ENCODE data around the gene EIF3F. TPM values are rescaled to one million over a fixed set of nuclear protein-coding genes. Genes with fewer than 3 reads are reported as not detected.

The EIF3F gene
- total RNA-seq, 2 experiments from 2014 or later = 365 to 380 TPM

DNA sequence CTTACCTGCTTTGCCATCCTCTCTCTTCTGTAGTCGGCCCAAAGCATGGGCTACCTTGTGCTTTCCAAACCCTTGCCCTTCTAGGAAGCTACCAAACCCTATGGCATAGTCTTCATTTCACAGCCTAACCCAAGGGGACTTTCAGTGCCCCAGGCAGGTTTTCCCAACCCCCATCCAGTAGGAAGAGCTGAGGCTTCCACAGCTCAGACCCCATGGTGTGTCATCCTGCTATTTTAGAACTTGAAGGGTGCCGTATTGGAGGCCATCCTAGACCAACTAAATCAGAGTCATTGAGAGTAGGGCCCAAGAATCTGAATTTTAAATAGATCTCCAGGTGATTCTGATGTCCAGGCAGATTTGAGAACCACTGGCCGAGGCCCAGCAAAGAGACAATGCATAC lies 61.9 kb downstream of the EIF3F start:
- no peaks in the 10 kb centered on the region for H3K9me3 Mint-ChIP-seq
- DNase-seq = no peak
- CTCF ChIA-PET = interaction anchor here (0.5 to 1.3 kb wide), 4 partner anchors 13 to 1102 kb away, joined by 3 to 4 read pairs (median 3); no protein-coding TSS in a partner anchor
- no peak overlapping the region for H3K4me3 Mint-ChIP-seq
- H3K27ac Mint-ChIP-seq = no peak overlapping the region
- H3K4me1 Mint-ChIP-seq (ENCODE audit: low read depth) = no peaks in the 10 kb centered on the region
- H3K36me3 Mint-ChIP-seq (ENCODE audit: low read depth) = no peaks in the 10 kb centered on the region
- peaks cover 12% of the 10 kb centered on the region for H3K27me3 Mint-ChIP-seq (ENCODE audit: low read depth)
- intact Hi-C loops (cut with micrococcal nuclease) = no loop called here

Other genes with a start within 250 kb of the EIF3F start
- not detected for gene OR5P2, start 190.4 kb upstream of the EIF3F start, total RNA-seq
- gene OR5P3, start 156.5 kb upstream of the EIF3F start, total RNA-seq = not detected
- gene OR10A6, start 56.1 kb upstream of the EIF3F start, total RNA-seq = not detected
- gene OR10A3, start 45.6 kb upstream of the EIF3F start, total RNA-seq = not detected
- not detected for gene NLRP10, start 21.9 kb upstream of the EIF3F start, total RNA-seq
- under 1 TPM; 0.67 to 0.69 TPM for gene TUB, start 93.9 kb downstream of the EIF3F start, total RNA-seq
- gene RIC3, start 181.7 kb downstream of the EIF3F start, total RNA-seq = 1 to 10 TPM; 6.3 to 6.8 TPM